Mesenchymal stem cell (in vitro differentiated cells and primary cell): ENCODE measurements around the gene WBP2.

Experiments used
- DNase-seq: peaks from one replicate; pipeline ENCODE4 v3.0.0-alpha.2; 2013
- H2AFZ ChIP-seq: one replicate; pipeline ENCODE4 v1.6.1; 2013; ENCODE audit warnings: low read depth, mild to moderate bottlenecking, control low read depth, inconsistent platforms, low read length, moderate library complexity
- H2AK5ac ChIP-seq: 2 replicates; pipeline ENCODE4 v1.6.1; 2013; ENCODE audit warnings: low read length, moderate library complexity, mild to moderate bottlenecking, inconsistent platforms; ENCODE audit not compliant: severe bottlenecking
- H2BK120ac ChIP-seq: one replicate; pipeline ENCODE4 v1.6.1; 2013; ENCODE audit warnings: low read depth, mild to moderate bottlenecking, inconsistent platforms, low read length, moderate library complexity
- H2BK12ac ChIP-seq, 2 experiments: one replicate each; pipeline ENCODE4 v1.6.1; 2013; ENCODE audit warnings: inconsistent platforms in 2 of 2, low read length in 2 of 2, mild to moderate bottlenecking in 2 of 2, moderate library complexity in 2 of 2, control low read depth in 1 of 2
- H2BK15ac ChIP-seq: one replicate; pipeline ENCODE4 v1.6.1; 2013; ENCODE audit warnings: mild to moderate bottlenecking, low read depth, inconsistent platforms; ENCODE audit not compliant: poor library complexity, severe bottlenecking
- H2BK5ac ChIP-seq: 2 replicates; pipeline ENCODE4 v1.6.1; 2013; ENCODE audit warnings: low read depth, mild to moderate bottlenecking, low read length, control low read depth, inconsistent platforms; ENCODE audit not compliant: poor library complexity, severe bottlenecking
- H3K14ac ChIP-seq, 2 experiments: one replicate each; pipeline ENCODE4 v1.6.1; 2013; ENCODE audit warnings: inconsistent platforms in 2 of 2, low read length in 2 of 2, control low read depth in 1 of 2, mild to moderate bottlenecking in 1 of 2, moderate library complexity in 1 of 2
- H3K18ac ChIP-seq, 2 experiments: one replicate each; pipeline ENCODE4 v1.6.1; 2013; ENCODE audit warnings: inconsistent platforms in 2 of 2, low read length in 2 of 2, control low read depth in 1 of 2, low read depth in 1 of 2, mild to moderate bottlenecking in 1 of 2
- H3K23ac ChIP-seq, 2 experiments: one replicate each; pipeline ENCODE4 v1.6.1; 2013; ENCODE audit warnings: inconsistent platforms in 2 of 2, low read length in 2 of 2, mild to moderate bottlenecking in 2 of 2, moderate library complexity in 2 of 2, control low read depth in 1 of 2
- H3K27ac ChIP-seq: 2 replicates; pipeline ENCODE4 v1.5.1; 2013; ENCODE audit warnings: mild to moderate bottlenecking, moderate library complexity, low read length, control low read depth, inconsistent platforms; ENCODE audit not compliant: poor library complexity, severe bottlenecking
- H3K27me3 ChIP-seq, 2 experiments: 2 replicates each; pipeline versions ENCODE4 v1.6.1 to v1.7.0; 2013; ENCODE audit warnings: low read length in 2 of 2, mild to moderate bottlenecking in 2 of 2, moderate library complexity in 2 of 2, control low read depth in 1 of 2, inconsistent platforms in 1 of 2; ENCODE audit not compliant: control insufficient read depth in 1 of 2, insufficient read depth in 1 of 2
- H3K36me3 ChIP-seq, 2 experiments: 2 replicates each; pipeline versions ENCODE4 v1.6.1 to v1.7.0; 2013; ENCODE audit warnings: low read length in 2 of 2, control low read depth in 1 of 2, inconsistent platforms in 1 of 2, low read depth in 1 of 2, mild to moderate bottlenecking in 1 of 2; ENCODE audit not compliant: insufficient read depth in 2 of 2, control insufficient read depth in 1 of 2
- H3K4ac ChIP-seq, 2 experiments: one replicate each; pipeline ENCODE4 v1.6.1; 2013; ENCODE audit warnings: inconsistent platforms in 2 of 2, low read length in 2 of 2, mild to moderate bottlenecking in 2 of 2, moderate library complexity in 2 of 2, control low read depth in 1 of 2, low read depth in 1 of 2
- H3K4me1 ChIP-seq: 2 replicates; pipeline ENCODE4 v1.6.1; 2013; ENCODE audit warnings: low read depth, low read length, control low read depth; ENCODE audit not compliant: control insufficient read depth, insufficient read depth
- H3K4me2 ChIP-seq: 2 replicates; pipeline ENCODE4 v1.6.1; 2013; ENCODE audit warnings: low read length, mild to moderate bottlenecking, inconsistent platforms; ENCODE audit not compliant: poor library complexity, severe bottlenecking
- H3K4me3 ChIP-seq, 2 experiments: 2 replicates each; pipeline versions ENCODE4 v1.5.1 to v1.7.0; 2013; ENCODE audit warnings: low read length in 2 of 2, mild to moderate bottlenecking in 2 of 2, control low read depth in 1 of 2, low read depth in 1 of 2; ENCODE audit not compliant: insufficient read depth in 1 of 2
- H3K79me1 ChIP-seq: replicated peaks from 2 replicates; pipeline ENCODE4 v1.6.1; 2013; ENCODE audit warnings: mild to moderate bottlenecking, control low read depth, low read length, inconsistent platforms; ENCODE audit not compliant: poor library complexity, severe bottlenecking
- H3K9ac ChIP-seq: 2 replicates; pipeline ENCODE4 v1.7.0; 2013; ENCODE audit warnings: mild to moderate bottlenecking, low read length, moderate library complexity
- H3K9me3 ChIP-seq: 2 replicates; pipeline ENCODE4 v1.7.0; 2013; ENCODE audit warnings: mild to moderate bottlenecking, low read length; ENCODE audit not compliant: control insufficient read depth
- H4K8ac ChIP-seq: one replicate; pipeline ENCODE4 v1.6.1; 2013; ENCODE audit warnings: inconsistent platforms, mild to moderate bottlenecking, low read length, moderate library complexity
- H4K91ac ChIP-seq: one replicate; pipeline ENCODE4 v1.6.1; 2013; ENCODE audit warnings: mild to moderate bottlenecking, low read length, inconsistent platforms
- WGBS: methylation state at CpG from one replicate; pipeline ENCODE4 v1.1.7; 2013; ENCODE audit warnings: mixed read lengths; 5-methylcytosine and 5-hydroxymethylcytosine counted together

Gene WBP2

DNA sequence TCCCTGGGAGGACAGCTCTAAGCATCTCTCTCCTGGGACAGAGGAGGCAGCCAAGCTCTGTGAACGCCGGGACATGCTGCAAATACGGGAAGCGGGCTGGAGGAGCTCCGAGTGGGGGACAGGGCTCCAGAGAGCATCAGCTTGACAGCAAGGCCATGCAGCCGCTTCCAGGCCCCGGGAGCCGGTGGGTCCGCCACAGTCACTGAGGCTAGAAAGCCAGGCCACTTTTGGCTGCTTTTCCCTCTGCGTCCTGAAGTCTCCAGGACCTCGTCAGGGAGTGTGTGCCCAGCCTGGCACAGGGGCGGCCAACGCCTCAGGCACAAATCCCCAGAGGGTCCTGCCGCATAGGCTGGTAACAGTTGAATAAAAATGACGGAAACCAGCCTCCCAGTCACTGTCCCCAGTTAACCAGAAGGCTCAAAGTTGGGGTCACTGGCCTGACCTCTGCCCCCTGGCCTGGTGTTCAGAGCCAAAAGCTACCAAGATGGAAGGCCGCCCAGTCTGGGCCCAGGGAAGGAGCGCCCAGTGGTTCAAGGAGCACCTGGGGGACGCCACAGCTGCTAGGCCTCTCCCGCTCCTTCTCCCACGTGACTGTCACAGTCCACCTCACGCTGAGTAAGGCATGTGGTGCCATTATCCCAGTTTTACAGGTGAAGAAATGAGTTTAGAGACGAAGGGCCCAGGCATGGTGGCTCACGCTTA is 44.8 kb upstream of the WBP2 start:
- Histone ChIP-seq H3K27ac (no peak overlapping the region), H2BK5ac (no peak overlapping the region), H2AK5ac (no peak overlapping the region), H3K79me1 (peaks cover 33% of the 10 kb centered on the region), H3K27me3 (no peaks in the 10 kb centered on the region), H3K4me2 (no peak overlapping the region), H3K14ac (no peak overlapping the region), H2AFZ (no peak overlapping the region), H2BK120ac (no peak overlapping the region), H3K9me3 (no peaks in the 10 kb centered on the region), H2BK12ac (no peak overlapping the region), H4K8ac (no peak overlapping the region), H2BK15ac (peak overlapping the region; percentile 49), H3K23ac (no peak overlapping the region), H4K91ac (no peak overlapping the region), H3K18ac (no peak overlapping the region), H3K4ac (no peak overlapping the region), H3K4me1 (peaks cover 29% of the 10 kb centered on the region), H3K4me3 (no peak overlapping the region), H3K9ac (no peak overlapping the region), H3K36me3 (peaks cover 47 to 49% of the 10 kb centered on the region in 2 experiments)
- WGBS: 95% methylated on average over 23 of the region's 23 CpGs
- no peak for DNase-seq

DNA sequence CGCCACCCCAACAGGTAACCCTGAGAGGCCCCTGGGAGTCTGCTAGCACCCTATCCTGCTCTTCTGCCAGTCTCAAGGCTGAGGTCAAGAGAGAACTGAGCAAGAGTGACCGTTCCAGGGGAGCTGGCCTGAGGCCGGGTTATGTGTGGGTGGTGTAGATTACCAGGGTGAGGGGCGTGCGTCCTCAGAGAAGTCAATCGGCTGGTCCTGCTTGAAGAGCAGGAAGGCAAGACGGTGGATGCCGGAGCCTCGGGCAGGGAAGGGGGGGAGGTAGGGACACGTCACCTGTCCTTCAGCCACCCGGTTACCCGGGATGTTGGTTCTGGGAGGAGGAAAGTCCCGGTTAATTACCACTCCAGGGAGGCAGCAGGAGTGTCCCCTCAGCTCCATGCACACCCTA is 44.2 kb upstream of the WBP2 start:
- no peak overlapping the region for H3K4me2 ChIP-seq
- no peak overlapping the region for H3K27ac ChIP-seq
- H2BK120ac ChIP-seq: no peak overlapping the region
- H2AK5ac ChIP-seq: no peak overlapping the region
- no peak overlapping the region for H2BK5ac ChIP-seq
- no peaks in the 10 kb centered on the region for H3K9me3 ChIP-seq
- no peak overlapping the region for H4K91ac ChIP-seq
- H3K79me1 ChIP-seq: peaks cover 35% of the 10 kb centered on the region
- H3K36me3 ChIP-seq: peaks cover 47 to 49% of the 10 kb centered on the region in 2 experiments
- H2BK15ac ChIP-seq: no peak overlapping the region
- no peak overlapping the region for H3K9ac ChIP-seq
- H2BK12ac ChIP-seq: no peak overlapping the region
- peaks cover 32% of the 10 kb centered on the region for H3K4me1 ChIP-seq
- no peak for DNase-seq
- no peak overlapping the region for H3K18ac ChIP-seq
- no peak overlapping the region for H3K4ac ChIP-seq
- H3K4me3 ChIP-seq: no peak overlapping the region
- 98% methylated on average over 13 of the region's 13 CpGs for WGBS
- no peak overlapping the region for H4K8ac ChIP-seq
- no peak overlapping the region for H2AFZ ChIP-seq
- H3K23ac ChIP-seq: no peak overlapping the region
- H3K14ac ChIP-seq: no peak overlapping the region
- H3K27me3 ChIP-seq: no peaks in the 10 kb centered on the region

- Histone ChIP-seq H2AFZ (no peak overlapping the region), H4K8ac (no peak overlapping the region), H2BK12ac (no peak overlapping the region), H2BK5ac (no peak overlapping the region), H3K27ac (no peak overlapping the region), H3K18ac (no peak overlapping the region), H3K79me1 (peaks cover 34% of the 10 kb centered on the region), H2BK15ac (no peak overlapping the region), H3K4me3 (no peak overlapping the region), H3K27me3 (no peaks in the 10 kb centered on the region), H4K91ac (no peak overlapping the region), H3K36me3 (peaks cover 47 to 49% of the 10 kb centered on the region in 2 experiments), H3K14ac (no peak overlapping the region), H3K9me3 (no peaks in the 10 kb centered on the region), H3K4me2 (no peak overlapping the region), H2AK5ac (no peak overlapping the region), H3K4ac (no peak overlapping the region), H3K4me1 (peaks cover 33% of the 10 kb centered on the region), H3K23ac (no peak overlapping the region), H3K9ac (no peak overlapping the region), H2BK120ac (no peak overlapping the region)
- 98% methylated on average over 16 of the region's 16 CpGs for WGBS
- DNase-seq: no peak
Measured at GRCh38 chr17:75898791-75899190, 43.7 kb upstream of the WBP2 start.

DNA sequence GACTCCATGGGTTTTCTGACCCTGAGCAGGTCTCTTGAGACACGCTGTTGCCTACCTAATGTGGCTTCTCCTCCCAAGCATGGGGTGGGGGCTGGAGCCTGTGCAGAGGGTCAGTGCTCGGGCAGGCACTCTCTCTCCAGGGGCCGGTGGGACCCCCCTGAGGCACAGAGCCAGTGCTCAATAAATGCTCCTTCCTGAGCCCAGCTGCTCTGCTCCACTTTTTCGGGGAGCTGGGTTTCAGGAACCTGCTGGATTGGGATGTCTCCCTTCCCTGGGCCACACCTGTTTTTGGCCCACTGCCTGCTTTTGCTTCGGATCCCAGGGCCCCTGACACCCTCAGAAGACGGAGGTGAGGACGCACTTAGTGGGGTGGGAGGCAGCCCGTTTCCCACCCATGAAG is 42.9 kb upstream of the WBP2 start:
- Histone ChIP-seq H3K36me3 (peaks cover 47 to 49% of the 10 kb centered on the region in 2 experiments), H3K9me3 (no peaks in the 10 kb centered on the region), H3K14ac (no peak overlapping the region), H2AFZ (no peak overlapping the region), H2BK120ac (no peak overlapping the region), H3K23ac (no peak overlapping the region), H2BK5ac (no peak overlapping the region), H2BK12ac (no peak overlapping the region), H3K4me2 (no peak overlapping the region), H3K27ac (no peak overlapping the region), H2AK5ac (no peak overlapping the region), H3K4me1 (peaks cover 29% of the 10 kb centered on the region), H3K79me1 (peaks cover 36% of the 10 kb centered on the region), H3K9ac (no peak overlapping the region), H2BK15ac (no peak overlapping the region), H4K8ac (no peak overlapping the region), H4K91ac (no peak overlapping the region), H3K18ac (no peak overlapping the region), H3K4ac (no peak overlapping the region), H3K4me3 (no peak overlapping the region), H3K27me3 (no peaks in the 10 kb centered on the region)
- 96% methylated on average over 8 of the region's 8 CpGs for WGBS
- no peak for DNase-seq
